IMR-90 (cell line): ENCODE data around the gene TBC1D10A. TPM values are rescaled to one million over a fixed set of nuclear protein-coding genes. Genes with fewer than 3 reads are reported as not detected.

ENCODE experiments used
- ATAC-seq: fragments of 200-7000 bp; cut with Tn5 transposase; 2 replicates; pipeline ENCODE4 v1.9.1; 2020; ENCODE audit warnings: low read depth, mild to moderate bottlenecking, moderate library complexity
- BruUV-seq: library from RNA; stranded (reverse); fragments of 400-500 nt; replicated peaks from 2 replicates; lab custom pipeline; 2021; lab: Mats Ljungman, UMichigan
- CTCF ChIA-PET: fragments of 300-600 bp; formaldehyde crosslinking; extraction: SDS; loops from one replicate; lab custom pipeline; 2021; ENCODE audit warnings: antibody characterized with exemption; lab: Yijun Ruan, JAX
- POLR2A ChIA-PET: fragments of 300-600 bp; sonication (Branson Sonifier 250); formaldehyde crosslinking; loops from one replicate; lab custom pipeline; 2022; ENCODE audit warnings: antibody characterized with exemption; ENCODE audit not compliant: unreplicated experiment; lab: Charles Lee
- DNase-seq: peaks from one replicate; pipeline ENCODE4 v3.0.0; 2013
- H2AFZ ChIP-seq: replicated peaks from 2 replicates; pipeline ENCODE3; 2013; ENCODE audit warnings: low read length, mild to moderate bottlenecking; ENCODE audit not compliant: poor library complexity
- H2AK5ac ChIP-seq: 2 replicates; pipeline ENCODE4 v1.6.1; 2013; ENCODE audit warnings: low read depth, low read length, inconsistent platforms
- H2AK9ac ChIP-seq: replicated peaks from 2 replicates; pipeline ENCODE3; 2013; ENCODE audit warnings: mild to moderate bottlenecking, low read depth, low read length, moderate library complexity; ENCODE audit not compliant: poor library complexity
- H2BK120ac ChIP-seq: 2 replicates; pipeline ENCODE4 v1.6.1; 2013; ENCODE audit warnings: low read depth, low read length, inconsistent platforms
- H2BK15ac ChIP-seq: 3 replicates; pipeline ENCODE4 v1.6.1; 2013; ENCODE audit warnings: low read depth, low read length, inconsistent platforms
- H2BK20ac ChIP-seq: 2 replicates; pipeline ENCODE4 v1.6.1; 2013; ENCODE audit warnings: low read depth, mild to moderate bottlenecking, inconsistent platforms, low read length, moderate library complexity
- H2BK5ac ChIP-seq: 2 replicates; pipeline ENCODE4 v1.6.1; 2013; ENCODE audit warnings: mild to moderate bottlenecking, low read depth, low read length, inconsistent platforms; ENCODE audit not compliant: poor library complexity, severe bottlenecking
- H3K14ac ChIP-seq: replicated peaks from 2 replicates; pipeline ENCODE4 v1.6.1; 2013; ENCODE audit warnings: low read depth, low read length, inconsistent platforms
- H3K18ac ChIP-seq: 2 replicates; pipeline ENCODE4 v1.6.1; 2013; ENCODE audit warnings: low read depth, low read length, control low read depth
- H3K23ac ChIP-seq: 2 replicates; pipeline ENCODE4 v1.6.1; 2013; ENCODE audit warnings: low read depth, low read length, inconsistent platforms
- H3K27ac ChIP-seq: 2 replicates; pipeline ENCODE4 v1.5.1; 2013; ENCODE audit warnings: mild to moderate bottlenecking, control low read depth, low read length; ENCODE audit not compliant: insufficient read depth
- H3K27me3 ChIP-seq: 2 replicates; pipeline ENCODE4 v1.6.1; 2013; ENCODE audit warnings: low read length; ENCODE audit not compliant: control insufficient read depth, insufficient read depth
- H3K36me3 ChIP-seq: 2 replicates; pipeline ENCODE4 v1.6.1; 2013; ENCODE audit warnings: low read length, mixed read lengths; ENCODE audit not compliant: control insufficient read depth, insufficient read depth
- H3K4ac ChIP-seq: 2 replicates; pipeline ENCODE4 v1.6.1; 2013; ENCODE audit warnings: low read depth, low read length, inconsistent platforms
- H3K4me1 ChIP-seq: 2 replicates; pipeline ENCODE4 v1.6.1; 2013; ENCODE audit warnings: low read length, mixed read lengths; ENCODE audit not compliant: control insufficient read depth, insufficient read depth
- H3K4me2 ChIP-seq: 2 replicates; pipeline ENCODE4 v1.6.1; 2013; ENCODE audit warnings: low read depth, mild to moderate bottlenecking, control low read depth, low read length, moderate library complexity
- H3K4me3 ChIP-seq: 2 replicates; pipeline ENCODE4 v1.5.1; 2013; ENCODE audit warnings: low read depth, mild to moderate bottlenecking, control low read depth, low read length, moderate library complexity; ENCODE audit not compliant: insufficient read depth
- H3K56ac ChIP-seq: 2 replicates; pipeline ENCODE4 v1.6.1; 2013; ENCODE audit warnings: low read length, inconsistent platforms; ENCODE audit not compliant: insufficient read depth; ENCODE audit errors: extremely low read depth
- H3K79me1 ChIP-seq, 2 experiments: 2 replicates each; pipeline ENCODE4 v1.6.1; 2013; ENCODE audit warnings: low read length in 2 of 2, inconsistent platforms in 1 of 2, low read depth in 1 of 2
- H3K9ac ChIP-seq: 2 replicates; pipeline ENCODE4 v1.6.1; 2013; ENCODE audit warnings: low read depth, low read length, control low read depth
- H3K9me1 ChIP-seq: 2 replicates; pipeline ENCODE4 v1.6.1; 2013; ENCODE audit warnings: low read length, inconsistent platforms; ENCODE audit not compliant: insufficient read depth
- H3K9me3 ChIP-seq: 2 replicates; pipeline ENCODE4 v1.6.1; 2013; ENCODE audit warnings: low read length; ENCODE audit not compliant: control insufficient read depth, insufficient read depth
- H4K20me1 ChIP-seq: 2 replicates; pipeline ENCODE4 v1.6.1; 2013; ENCODE audit warnings: low read length, inconsistent platforms; ENCODE audit not compliant: insufficient read depth
- H4K5ac ChIP-seq: 2 replicates; pipeline ENCODE4 v1.6.1; 2013; ENCODE audit warnings: mild to moderate bottlenecking, low read depth, low read length, control low read depth
- H4K8ac ChIP-seq, 2 experiments: 2 replicates each; pipeline ENCODE4 v1.6.1; 2013; ENCODE audit warnings: low read depth in 2 of 2, low read length in 2 of 2, control low read depth in 1 of 2, inconsistent platforms in 1 of 2
- H4K91ac ChIP-seq: 2 replicates; pipeline ENCODE4 v1.6.1; 2013; ENCODE audit warnings: low read depth, low read length, inconsistent platforms; ENCODE audit not compliant: insufficient read depth
- BHLHE40 ChIP-seq: fragments of 150-350 bp; IDR thresholded peaks from 2 replicates; pipeline ENCODE4 v1.6.1; 2016; ENCODE audit warnings: mild to moderate bottlenecking, low read depth, low read length
- CHD1 ChIP-seq: IDR thresholded peaks from 2 replicates; pipeline ENCODE4 v1.6.1; 2012; ENCODE audit warnings: low read depth, low read length, improper control_type of control experiment
- FOS ChIP-seq: fragments of 150-350 bp; IDR thresholded peaks from 2 replicates; pipeline ENCODE4 v1.6.1; 2016; ENCODE audit warnings: low read depth, low read length
- MAFK ChIP-seq: IDR thresholded peaks from 2 replicates; pipeline ENCODE4 v1.6.1; 2012; ENCODE audit warnings: low read depth, low read length, improper control_type of control experiment
- MAZ ChIP-seq: IDR thresholded peaks from 2 replicates; pipeline ENCODE4 v1.6.1; 2012; ENCODE audit warnings: low read depth, mild to moderate bottlenecking, low read length, improper control_type of control experiment, moderate library complexity, borderline replicate concordance
- MXI1 ChIP-seq: IDR thresholded peaks from 2 replicates; pipeline ENCODE4 v1.6.1; 2012; ENCODE audit warnings: low read depth, mild to moderate bottlenecking, low read length, moderate library complexity, borderline replicate concordance
- NFE2L2 ChIP-seq: fragments of 150-350 bp; IDR thresholded peaks from 2 replicates; pipeline ENCODE4 v1.6.1; 2016; ENCODE audit warnings: low read depth, mild to moderate bottlenecking, low read length
- POLR2A ChIP-seq: IDR thresholded peaks from 2 replicates; pipeline ENCODE4 v1.6.1; 2012; ENCODE audit warnings: mild to moderate bottlenecking, low read depth, low read length
- RAD21 ChIP-seq: IDR thresholded peaks from 2 replicates; pipeline ENCODE4 v1.6.1; 2012; ENCODE audit warnings: low read length, improper control_type of control experiment
- RCOR1 ChIP-seq: IDR thresholded peaks from 2 replicates; pipeline ENCODE4 v1.6.1; 2012; ENCODE audit warnings: mild to moderate bottlenecking, low read length, improper control_type of control experiment; ENCODE audit not compliant: insufficient replicate concordance
- RFX5 ChIP-seq: IDR thresholded peaks from 2 replicates; pipeline ENCODE4 v1.8.0; 2012; ENCODE audit warnings: low read depth, mild to moderate bottlenecking, low read length, moderate library complexity
- SMC3 ChIP-seq: fragments of 150-350 bp; IDR thresholded peaks from 2 replicates; pipeline ENCODE4 v1.6.1; 2016; ENCODE audit warnings: low read depth, mild to moderate bottlenecking, antibody characterized with exemption, low read length, moderate library complexity
- WGBS, 2 experiments: methylation state at CpG; one replicate each; pipeline versions ENCODE4 v1.1.5 to v1.1.7; 2013; ENCODE audit warnings: missing lambda C conversion rate in 2 of 2; ENCODE audit not compliant: insufficient read length in 1 of 2; ENCODE audit errors: extremely low coverage in 2 of 2; 5-methylcytosine and 5-hydroxymethylcytosine counted together
- dilution Hi-C: fragments of 300-500 bp; cut with HindIII; formaldehyde crosslinking; loops from one replicate; pipeline ENCODE4 v1.14.3; 2018; ENCODE audit warnings: low sequenced_read_pairs; ENCODE audit not compliant: unreplicated experiment
- in situ Hi-C: fragments of 300-500 bp; cut with MboI; formaldehyde crosslinking; loops from 3 replicates; pipeline ENCODE4 v1.14.3; 2019; ENCODE audit warnings: low sequenced_read_pairs, inconsistent platforms, mixed read lengths
- intact Hi-C: fragments of 100-400 bp; cut with micrococcal nuclease; formaldehyde crosslinking; loops from 2 replicates; pipeline ENCODE4 v1.10.0; 2022
- polyA plus RNA-seq, 3 experiments: library from polyadenylated mRNA; depleted of rRNA; stranded (reverse); fragments of >200 nt; gene quantifications; 2 replicates each; pipeline ENCODE4 v1.2.3, GENCODE V29; 2012; ENCODE audit warnings: low replicate concordance in 1 of 3
- total RNA-seq: library from RNA; depleted of rRNA; stranded (reverse); fragments of >200 nt; gene quantifications from 2 replicates; pipeline ENCODE4 v1.2.3, GENCODE V29; 2012
- TF ChIP-seq, protein P1 (sequence below): fragments of 150-350 bp; IDR thresholded peaks from 2 replicates; pipeline ENCODE4 v1.6.1; 2017; ENCODE audit warnings: mild to moderate bottlenecking, antibody characterized with exemption, low read length, low read depth
- TF ChIP-seq, protein P2 (sequence below): fragments of 150-350 bp; IDR thresholded peaks from 2 replicates; pipeline ENCODE4 v1.6.1; 2016; ENCODE audit warnings: low read depth, mild to moderate bottlenecking, low read length, moderate library complexity, borderline replicate concordance

TBC1D10A gene
- total and polyA plus RNA-seq, 2 of the 4 experiments (the other 2 are of a cell fraction): 16.3 to 33.1 TPM

DNA sequence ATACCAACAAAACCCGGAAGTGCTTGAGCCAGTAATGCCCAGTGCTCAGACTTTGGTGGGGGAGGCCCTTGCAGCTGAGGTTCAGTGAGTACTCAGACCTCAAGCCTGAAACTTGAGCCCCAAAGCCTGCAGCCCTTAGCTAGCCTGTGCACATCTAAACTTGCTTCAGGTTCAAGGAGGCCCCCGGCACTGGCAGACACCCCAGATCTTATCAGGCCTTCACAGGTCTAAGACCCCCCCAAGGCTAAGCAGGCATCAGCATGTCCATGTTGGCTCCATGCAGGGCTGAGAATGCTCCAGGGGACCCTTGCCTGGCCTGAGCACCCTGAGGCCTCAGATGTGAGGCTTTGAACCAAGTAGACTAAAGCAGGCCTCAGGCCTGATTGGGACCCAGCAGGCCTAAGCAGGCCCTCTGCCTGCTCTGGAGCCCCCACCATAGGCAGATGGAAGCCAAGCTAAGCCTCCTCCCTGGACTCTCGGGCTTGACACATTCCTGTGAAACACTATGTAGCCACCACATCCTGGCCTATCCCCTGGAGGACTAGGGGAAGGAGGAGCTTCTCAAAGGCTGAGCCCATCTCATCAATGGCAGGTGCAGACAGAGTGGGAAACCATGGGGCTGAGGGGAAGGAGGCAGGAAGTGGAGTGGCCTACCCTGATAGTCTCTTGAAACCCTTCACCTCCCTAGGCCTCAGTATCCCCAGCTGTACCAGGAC lies 36.2 kb downstream of the TBC1D10A start (continued):
- TF ChIP-seq SMC3: no peak
- TF ChIP-seq BHLHE40: no peak

DNA sequence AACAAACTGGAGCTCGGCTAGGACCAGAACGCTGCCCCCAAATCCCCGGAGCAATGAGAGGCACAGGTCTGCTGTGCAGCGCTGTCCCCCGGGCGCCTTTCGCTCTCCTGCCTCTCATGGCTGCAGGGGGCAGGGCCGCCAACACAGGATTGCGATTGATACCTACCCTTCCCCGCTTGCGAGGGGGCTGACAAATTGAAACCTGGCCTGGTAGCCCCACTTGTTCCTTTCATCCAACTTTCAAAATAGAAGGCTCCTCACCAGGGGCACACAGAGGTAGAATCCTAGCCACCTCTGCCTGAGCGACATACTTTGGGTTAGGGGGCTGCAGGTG lies 36.8 kb downstream of the TBC1D10A start:
- 0 out of 2 replicates have a peak overlapping the region, but pooled peaks have one; percentile 25 for H3K9ac ChIP-seq
- no peak overlapping the region for H2BK120ac ChIP-seq
- BruUV-seq: no TSS peak
- H3K9me1 ChIP-seq: peaks cover 6% of the 10 kb centered on the region
- intact Hi-C loops (loop anchor here (2.0 kb wide), 2 partner anchors 37 to 67 kb away; partner anchors contain the start of genes CCDC157, SF3A1 and TBC1D10A), dilution Hi-C loops (no loop called here), in situ Hi-C loops (no loop called here)
- H3K18ac ChIP-seq: no peak overlapping the region
- no peak overlapping the region for H4K5ac ChIP-seq
- H4K91ac ChIP-seq: no peak overlapping the region
- H3K4me3 ChIP-seq: peak overlapping the region; percentile 42
- CTCF ChIA-PET: no interaction called here
- peak overlapping the region; percentile 33; the same call in 1 of the 2 replicates for H3K14ac ChIP-seq
- H2AK5ac ChIP-seq: 0 out of 2 replicates have a peak overlapping the region, but pooled peaks have one; percentile 18
- ATAC-seq (peak; percentile 1), DNase-seq (no peak)
- H2AFZ ChIP-seq: peak overlapping the region; percentile 89
- H2AK9ac ChIP-seq: peak overlapping the region; percentile 85
- 30% methylated on average over 4 of the region's 12 CpGs; no CpG with 5 or more reads in 1 of the 2 experiments for WGBS, 2 experiments
- peak overlapping the region; percentile 93 for H3K4me2 ChIP-seq
- H2BK5ac ChIP-seq: no peak overlapping the region
- H3K27me3 ChIP-seq: no peaks in the 10 kb centered on the region
- POLR2A ChIA-PET: interaction anchor here (0.6 kb wide), 1 partner anchor 190 kb away, joined by 3 read pairs; no protein-coding TSS in a partner anchor
- peak overlapping the region in 1 of 2 experiments; percentile 22; a peak in 1 of 4 replicates for H4K8ac ChIP-seq
- no peak overlapping the region for H3K23ac ChIP-seq
- no peak overlapping the region for H3K27ac ChIP-seq
- H3K79me1 ChIP-seq: peaks cover 0 to 14% of the 10 kb centered on the region in 2 experiments; a peak in 3 of 4 replicates
- no peak overlapping the region for H3K56ac ChIP-seq
- H2BK20ac ChIP-seq: no peak overlapping the region
- H3K9me3 ChIP-seq: no peaks in the 10 kb centered on the region
- no peak overlapping the region for H2BK15ac ChIP-seq
- peaks cover 20% of the 10 kb centered on the region; the same call in 1 of the 2 replicates for H3K4me1 ChIP-seq
- H3K36me3 ChIP-seq: peaks cover 50% of the 10 kb centered on the region
- H4K20me1 ChIP-seq: peaks cover 24% of the 10 kb centered on the region
- H3K4ac ChIP-seq: peak overlapping the region; percentile 37; the same call in 1 of the 2 replicates
- no peak for TF ChIP-seq POLR2A
- no peak for TF ChIP-seq RCOR1
- no peak for TF ChIP-seq RAD21
- TF ChIP-seq, protein P1, sequence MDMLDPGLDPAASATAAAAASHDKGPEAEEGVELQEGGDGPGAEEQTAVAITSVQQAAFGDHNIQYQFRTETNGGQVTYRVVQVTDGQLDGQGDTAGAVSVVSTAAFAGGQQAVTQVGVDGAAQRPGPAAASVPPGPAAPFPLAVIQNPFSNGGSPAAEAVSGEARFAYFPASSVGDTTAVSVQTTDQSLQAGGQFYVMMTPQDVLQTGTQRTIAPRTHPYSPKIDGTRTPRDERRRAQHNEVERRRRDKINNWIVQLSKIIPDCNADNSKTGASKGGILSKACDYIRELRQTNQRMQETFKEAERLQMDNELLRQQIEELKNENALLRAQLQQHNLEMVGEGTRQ: no peak
- TF ChIP-seq MAZ: no peak
- TF ChIP-seq FOS: no peak
- TF ChIP-seq, protein P2, sequence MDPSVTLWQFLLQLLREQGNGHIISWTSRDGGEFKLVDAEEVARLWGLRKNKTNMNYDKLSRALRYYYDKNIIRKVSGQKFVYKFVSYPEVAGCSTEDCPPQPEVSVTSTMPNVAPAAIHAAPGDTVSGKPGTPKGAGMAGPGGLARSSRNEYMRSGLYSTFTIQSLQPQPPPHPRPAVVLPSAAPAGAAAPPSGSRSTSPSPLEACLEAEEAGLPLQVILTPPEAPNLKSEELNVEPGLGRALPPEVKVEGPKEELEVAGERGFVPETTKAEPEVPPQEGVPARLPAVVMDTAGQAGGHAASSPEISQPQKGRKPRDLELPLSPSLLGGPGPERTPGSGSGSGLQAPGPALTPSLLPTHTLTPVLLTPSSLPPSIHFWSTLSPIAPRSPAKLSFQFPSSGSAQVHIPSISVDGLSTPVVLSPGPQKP: no peak
- no peak for TF ChIP-seq RFX5
- no peak for TF ChIP-seq MAFK
- TF ChIP-seq MXI1: no peak
- no peak for TF ChIP-seq NFE2L2
- no peak for TF ChIP-seq CHD1
- TF ChIP-seq BHLHE40: no peak
